ENCODE measurements around the gene CPNE7.

Gene CPNE7

GRCh38 chr16:89589241-89589926 lies 13.8 kb downstream of the CPNE7 start:
- no peak for TF ChIP-seq MAX (IDR thresholded peaks at IDR 0.05)
- TF ChIP-seq NFIC (IDR thresholded peaks at IDR 0.05), result no peak
- TF ChIP-seq TAF1 (IDR thresholded peaks at IDR 0.05; ENCODE audit: low read depth), result no peak
- no peak for TF ChIP-seq CREB1 (IDR thresholded peaks at IDR 0.05; ENCODE audit: low read depth)
- no peak for TF ChIP-seq ZBTB7A (IDR thresholded peaks at IDR 0.05; ENCODE audit: low read depth)
- no peak for TF ChIP-seq CEBPB (IDR thresholded peaks at IDR 0.05)
- no peak for TF ChIP-seq USF1 (IDR thresholded peaks at IDR 0.05)
- TF ChIP-seq FOXM1 (IDR thresholded peaks at IDR 0.05; ENCODE audit: borderline replicate concordance, low read depth), result no peak

DNA sequence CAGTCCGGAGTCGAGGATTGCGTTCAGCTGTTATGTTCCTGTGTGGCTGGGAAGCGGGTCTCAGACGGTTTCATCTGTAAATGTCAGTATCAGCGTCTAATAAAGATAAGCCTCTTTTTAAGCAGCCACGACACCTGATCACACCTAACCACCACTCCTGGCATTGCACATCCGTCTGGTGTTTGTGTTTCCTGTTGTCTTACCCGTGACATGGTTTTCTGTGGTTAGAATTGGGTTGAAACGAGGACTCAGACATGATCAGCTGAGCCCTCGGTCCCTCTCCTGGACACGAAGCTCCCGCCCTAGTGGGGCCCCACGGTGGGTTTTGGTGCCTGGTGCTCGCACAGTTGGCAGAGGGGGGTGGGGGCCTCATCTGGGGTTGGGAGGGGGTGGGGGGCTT lies 18.3 kb downstream of the CPNE7 start:
- no peak for TF ChIP-seq TCF12 (IDR thresholded peaks at IDR 0.05; ENCODE audit: low read depth)
- no peak for TF ChIP-seq YY1 (IDR thresholded peaks at IDR 0.05; ENCODE audit: low read depth)
- no peak for TF ChIP-seq TEAD4 (IDR thresholded peaks at IDR 0.05)
- no peak for TF ChIP-seq CREB1 (IDR thresholded peaks at IDR 0.05; ENCODE audit: low read depth)
- TF ChIP-seq REST (IDR thresholded peaks at IDR 0.05; ENCODE audit: low read depth), result no peak
- TF ChIP-seq NFIC (IDR thresholded peaks at IDR 0.05), result no peak
- TF ChIP-seq USF1 (IDR thresholded peaks at IDR 0.05), result no peak
- no peak for TF ChIP-seq EP300 (IDR thresholded peaks at IDR 0.05; ENCODE audit: borderline replicate concordance)
- no peak for TF ChIP-seq ZBTB7A (IDR thresholded peaks at IDR 0.05; ENCODE audit: low read depth)
- TF ChIP-seq FOXM1 (IDR thresholded peaks at IDR 0.05; ENCODE audit: borderline replicate concordance, low read depth), result no peak
- no peak for TF ChIP-seq CEBPB (IDR thresholded peaks at IDR 0.05)
- no peak for TF ChIP-seq RAD21 (IDR thresholded peaks at IDR 0.05; ENCODE audit: low read depth)
- TF ChIP-seq EGR1 (IDR thresholded peaks at IDR 0.05), result no peak

DNA sequence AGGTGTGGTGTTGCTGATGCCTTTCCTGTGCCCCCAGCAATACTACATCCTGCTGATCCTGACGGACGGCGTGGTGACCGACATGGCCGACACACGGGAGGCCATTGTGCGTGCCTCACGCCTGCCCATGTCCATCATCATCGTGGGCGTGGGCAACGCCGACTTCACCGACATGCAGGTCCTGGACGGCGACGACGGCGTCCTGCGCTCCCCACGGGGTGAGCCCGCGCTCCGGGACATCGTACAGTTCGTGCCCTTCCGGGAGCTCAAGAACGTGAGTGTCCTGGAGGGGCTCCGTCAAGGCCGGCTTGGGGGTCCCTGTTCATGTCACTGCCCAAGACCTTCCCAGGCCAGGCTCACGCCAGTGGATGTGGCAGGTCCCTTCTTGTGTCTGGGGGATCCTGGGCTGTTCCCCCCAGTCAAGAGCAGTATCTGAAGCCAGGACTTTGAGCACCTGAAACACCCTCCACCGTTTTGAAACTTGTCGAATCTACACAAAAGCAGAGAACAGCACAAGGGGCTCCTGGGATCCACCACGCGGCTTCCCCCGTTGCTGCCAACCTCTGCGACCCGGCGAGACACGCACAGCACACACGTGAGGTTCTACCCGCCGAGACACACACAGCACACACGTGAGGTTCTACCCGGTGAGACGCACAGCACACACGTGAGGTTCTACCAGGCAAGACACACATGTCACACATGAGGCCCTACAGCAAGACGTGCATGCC lies 19.9 kb downstream of the CPNE7 start:
- no peak for TF ChIP-seq NFIC (IDR thresholded peaks at IDR 0.05)
- TF ChIP-seq ZBTB7A (IDR thresholded peaks at IDR 0.05; ENCODE audit: low read depth), result no peak
- TF ChIP-seq CEBPB (IDR thresholded peaks at IDR 0.05), result no peak

DNA sequence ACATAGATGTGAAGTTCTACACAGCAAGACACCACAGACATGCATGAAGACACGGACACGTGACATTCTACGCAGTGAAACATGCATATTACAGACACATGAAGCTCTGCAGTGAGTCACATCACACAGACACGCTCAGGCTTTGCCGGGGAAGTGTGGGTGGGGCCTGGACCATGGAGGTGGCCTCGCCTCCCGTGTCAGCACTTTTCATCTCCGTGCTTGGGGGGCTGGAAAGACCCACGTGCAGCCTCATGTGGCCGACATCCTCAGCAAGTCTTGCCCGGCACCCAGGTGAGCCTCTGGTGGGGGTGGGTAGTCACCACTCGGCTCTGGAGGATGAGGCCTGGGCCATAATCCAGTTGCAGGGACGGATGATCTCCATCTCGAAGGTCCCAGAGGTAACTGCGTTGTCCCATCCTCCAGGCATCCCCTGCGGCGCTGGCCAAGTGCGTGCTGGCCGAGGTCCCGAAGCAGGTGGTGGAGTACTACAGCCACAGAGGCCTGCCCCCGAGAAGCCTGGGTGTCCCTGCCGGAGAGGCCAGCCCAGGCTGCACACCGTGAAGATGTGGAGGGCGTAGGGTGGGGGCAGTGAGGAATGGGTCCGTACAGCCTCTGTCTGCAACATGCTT lies 20.6 kb downstream of the CPNE7 start:
- TF ChIP-seq YY1 (IDR thresholded peaks at IDR 0.05; ENCODE audit: low read depth) (no peak), ZBTB7A (IDR thresholded peaks at IDR 0.05; ENCODE audit: low read depth) (no peak), TAF1 (IDR thresholded peaks at IDR 0.05; ENCODE audit: low read depth) (no peak), RAD21 (IDR thresholded peaks at IDR 0.05; ENCODE audit: low read depth) (no peak), TCF12 (IDR thresholded peaks at IDR 0.05; ENCODE audit: low read depth) (no peak), NFIC (IDR thresholded peaks at IDR 0.05) (no peak), EGR1 (IDR thresholded peaks at IDR 0.05) (no peak), REST (IDR thresholded peaks at IDR 0.05; ENCODE audit: low read depth) (no peak), USF1 (IDR thresholded peaks at IDR 0.05) (no peak), FOXM1 (IDR thresholded peaks at IDR 0.05; ENCODE audit: borderline replicate concordance, low read depth) (no peak), EP300 (IDR thresholded peaks at IDR 0.05; ENCODE audit: borderline replicate concordance) (no peak), TEAD4 (IDR thresholded peaks at IDR 0.05) (no peak), CREB1 (IDR thresholded peaks at IDR 0.05; ENCODE audit: low read depth) (no peak)

DNA sequence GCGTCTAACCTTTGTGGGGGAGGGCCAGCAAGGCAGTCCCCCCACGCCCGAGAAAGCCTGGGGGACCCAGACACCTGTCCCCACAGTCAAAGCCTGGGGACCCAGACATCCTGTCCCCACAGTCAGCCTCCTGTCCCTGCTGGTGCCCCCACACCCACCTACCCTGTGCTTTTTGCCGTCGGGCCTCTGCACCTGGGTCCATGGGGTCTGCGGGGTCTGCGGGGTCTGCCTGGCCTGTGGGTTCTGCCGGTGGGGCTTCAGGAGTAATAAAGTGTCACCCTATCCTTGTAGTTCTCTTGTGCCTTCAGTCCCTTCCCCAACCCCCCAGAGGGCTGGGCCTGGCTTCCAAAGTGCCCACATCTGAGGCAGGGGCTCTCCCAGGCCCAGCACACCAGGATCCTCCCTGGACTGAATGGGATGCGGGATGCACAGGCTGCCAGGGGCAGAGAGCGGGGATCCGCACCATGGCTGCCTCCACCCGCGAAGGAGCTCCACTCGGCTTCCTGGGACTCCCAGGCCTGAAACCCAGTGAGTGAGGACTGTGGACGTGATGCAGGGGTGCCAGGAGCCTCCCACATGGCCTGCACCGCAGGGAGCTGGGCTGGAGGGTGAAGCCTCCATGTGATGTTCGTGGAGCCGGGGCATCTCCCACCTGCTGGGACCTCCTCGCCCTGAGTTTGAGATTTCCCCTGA lies 21.5 kb downstream of the CPNE7 start:
- no peak for TF ChIP-seq YY1 (IDR thresholded peaks at IDR 0.05; ENCODE audit: low read depth)
- no peak for TF ChIP-seq ZBTB7A (IDR thresholded peaks at IDR 0.05; ENCODE audit: low read depth)
- no peak for TF ChIP-seq NFIC (IDR thresholded peaks at IDR 0.05)
- no peak for TF ChIP-seq TCF12 (IDR thresholded peaks at IDR 0.05; ENCODE audit: low read depth)
- TF ChIP-seq CREB1 (IDR thresholded peaks at IDR 0.05; ENCODE audit: low read depth), result no peak
- TF ChIP-seq TEAD4 (IDR thresholded peaks at IDR 0.05), result no peak
- TF ChIP-seq EP300 (IDR thresholded peaks at IDR 0.05; ENCODE audit: borderline replicate concordance), result no peak
- no peak for TF ChIP-seq CEBPB (IDR thresholded peaks at IDR 0.05)
- no peak for TF ChIP-seq MAX (IDR thresholded peaks at IDR 0.05)
- no peak for TF ChIP-seq EGR1 (IDR thresholded peaks at IDR 0.05)
- TF ChIP-seq FOXM1 (IDR thresholded peaks at IDR 0.05; ENCODE audit: borderline replicate concordance, low read depth), result no peak
- TF ChIP-seq REST (IDR thresholded peaks at IDR 0.05; ENCODE audit: low read depth), result no peak
- TF ChIP-seq RAD21 (IDR thresholded peaks at IDR 0.05; ENCODE audit: low read depth), result no peak
- TF ChIP-seq TAF1 (IDR thresholded peaks at IDR 0.05; ENCODE audit: low read depth), result no peak
- TF ChIP-seq USF1 (IDR thresholded peaks at IDR 0.05), result no peak

Measured in Ishikawa (cell line).